ENCODE data around the gene ANKRD44. TPM values are rescaled to one million over a fixed set of nuclear protein-coding genes. Genes with fewer than 3 reads are reported as not detected.

Gene ANKRD44
- total and polyA plus RNA-seq, 2 of the 8 experiments (the other 6 are each of a cell fraction or from before 2014, with no cell fraction given): 1.2 to 1.3 TPM

DNA sequence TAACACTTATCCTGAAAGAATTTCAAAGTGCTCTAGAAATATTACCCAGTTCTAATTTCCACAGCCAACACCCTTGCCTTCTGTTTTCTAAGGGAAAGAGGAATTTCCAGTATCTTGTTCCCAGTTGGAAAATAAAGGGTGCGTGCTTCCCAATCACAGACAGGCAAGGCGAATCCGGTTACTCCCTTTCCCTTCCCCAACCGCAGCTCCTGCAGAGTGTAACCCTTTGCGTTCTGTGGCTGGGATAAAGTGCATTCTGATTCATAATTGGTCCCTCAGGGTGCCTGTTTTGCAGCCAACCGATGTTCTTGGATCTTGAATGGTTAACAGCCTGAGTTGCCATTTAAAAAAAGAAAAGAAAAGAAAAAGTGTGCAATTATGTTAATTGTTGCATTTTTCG, 343.5 kb downstream of the ANKRD44 start (continued):
- TF ChIP-seq, protein P1, sequence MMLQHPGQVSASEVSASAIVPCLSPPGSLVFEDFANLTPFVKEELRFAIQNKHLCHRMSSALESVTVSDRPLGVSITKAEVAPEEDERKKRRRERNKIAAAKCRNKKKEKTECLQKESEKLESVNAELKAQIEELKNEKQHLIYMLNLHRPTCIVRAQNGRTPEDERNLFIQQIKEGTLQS (IDR thresholded peaks at IDR 0.05; ENCODE audit: insufficient read depth, low read depth, low read length): no peak
- TF ChIP-seq CBX8 (IDR thresholded peaks at IDR 0.05; ENCODE audit: borderline replicate concordance, low read depth, low read length): no peak
- no peak for TF ChIP-seq BRCA1 (IDR thresholded peaks at IDR 0.05; ENCODE audit: low read depth, low read length)
- TF ChIP-seq JUN (IDR thresholded peaks at IDR 0.05; ENCODE audit: low read depth, low read length): no peak
- TF ChIP-seq SRF (IDR thresholded peaks at IDR 0.05; ENCODE audit: low read depth, low read length): no peak

Measured in H1 (cell line).